K562 (cell line): Measurements from ENCODE around the gene NDUFS8. TPM values are rescaled to one million over a fixed set of nuclear protein-coding genes. Genes with fewer than 3 reads are reported as not detected.

Experiments used
- ARID1B ChIP-seq: fragments of 450-650 bp; IDR thresholded peaks from 2 replicates; pipeline ENCODE4 v1.6.1; 2016; ENCODE audit warnings: antibody characterized with exemption, mild to moderate bottlenecking, inconsistent platforms
- ARID2 ChIP-seq: fragments of 450-650 bp; IDR thresholded peaks from 2 replicates; pipeline ENCODE4 v1.6.1; 2017; ENCODE audit warnings: antibody characterized with exemption, mild to moderate bottlenecking
- ARNT ChIP-seq, 2 experiments: fragments of 450-650 bp; IDR thresholded peaks; 2 replicates each; pipeline ENCODE4 v1.6.1; 2016; ENCODE audit warnings: mild to moderate bottlenecking in 1 of 2
- EGR1 ChIP-seq: fragments of 450-650 bp; conservative IDR thresholded peaks from 2 replicates; pipeline ENCODE4 v1.6.1; 2017; ENCODE audit warnings: mild to moderate bottlenecking
- ELK1 ChIP-seq: sonication (generic); formaldehyde crosslinking; IDR thresholded peaks from 2 replicates; pipeline ENCODE4 v1.8.1; 2022; ENCODE audit warnings: missing genetic modification reagents
- ESRRA ChIP-seq: fragments of 450-650 bp; IDR thresholded peaks from 2 replicates; pipeline ENCODE4 v1.6.1; 2014; ENCODE audit warnings: low read depth, mild to moderate bottlenecking, moderate library complexity, borderline replicate concordance
- HDAC2 ChIP-seq: fragments of 450-650 bp; IDR thresholded peaks from 2 replicates; pipeline ENCODE4 v1.6.1; 2016; ENCODE audit warnings: mild to moderate bottlenecking
- HDAC3 ChIP-seq: fragments of 450-650 bp; IDR thresholded peaks from 2 replicates; pipeline ENCODE4 v1.6.1; 2018; ENCODE audit warnings: borderline replicate concordance, mild to moderate bottlenecking, moderate library complexity; ENCODE audit not compliant: partially characterized antibody
- HDAC8 ChIP-seq: fragments of 450-650 bp; IDR thresholded peaks from 2 replicates; pipeline ENCODE4 v1.6.1; 2016; ENCODE audit warnings: mild to moderate bottlenecking, missing genetic modification characterization, moderate library complexity, missing compliant biosample characterization
- HES1 ChIP-seq: fragments of 450-650 bp; IDR thresholded peaks from 2 replicates; pipeline ENCODE4 v1.6.1; 2016; ENCODE audit warnings: low read depth, mild to moderate bottlenecking, moderate library complexity
- HNRNPL ChIP-seq: fragments of 200-400 bp; formaldehyde crosslinking; IDR thresholded peaks from 2 replicates; pipeline ENCODE4 v1.6.1; 2017; ENCODE audit warnings: low read depth, mild to moderate bottlenecking, low read length
- IRF2 ChIP-seq: sonication (generic); formaldehyde crosslinking; IDR thresholded peaks from 2 replicates; pipeline ENCODE4 v1.8.1; 2022; ENCODE audit warnings: mild to moderate bottlenecking, missing genetic modification reagents
- KAT2B ChIP-seq: IDR thresholded peaks from one replicate; pipeline ENCODE4 v1.6.1; 2012; ENCODE audit warnings: low read depth, mild to moderate bottlenecking, control low read depth, inconsistent platforms, low read length, moderate library complexity
- MYBL2 ChIP-seq, 2 experiments: fragments of 450-650 bp in 1 of 2; sonication (generic) in 1 of 2; formaldehyde crosslinking in 1 of 2; IDR thresholded peaks; 2 replicates each; pipeline versions ENCODE4 v1.6.1 to v1.8.1; 2017 to 2022; ENCODE audit warnings: borderline replicate concordance in 1 of 2, inconsistent platforms in 1 of 2, low read depth in 1 of 2, mild to moderate bottlenecking in 1 of 2, missing genetic modification reagents in 1 of 2, moderate library complexity in 1 of 2
- NRF1 ChIP-seq, 2 experiments: fragments of 450-650 bp; IDR thresholded peaks in 1 of 2; conservative IDR thresholded peaks in 1 of 2; 2 replicates each; pipeline ENCODE4 v1.6.1; 2014; ENCODE audit warnings: mild to moderate bottlenecking in 2 of 2
- RAD21 ChIP-seq, 2 experiments: fragments of 250-450 bp in 1 of 2; fragments of 450-650 bp in 1 of 2; sonication (Bioruptor Pico) in 1 of 2; formaldehyde crosslinking in 1 of 2; IDR thresholded peaks in 1 of 2; conservative IDR thresholded peaks in 1 of 2; 2 replicates each; pipeline versions ENCODE4 v1.4.0 to v1.8.0; 2020 to 2022; ENCODE audit warnings: mild to moderate bottlenecking in 2 of 2, moderate library complexity in 1 of 2
- RBM17 ChIP-seq: fragments of 200-400 bp; formaldehyde crosslinking; IDR thresholded peaks from 2 replicates; pipeline ENCODE4 v1.6.1; 2017; ENCODE audit warnings: low read depth, mild to moderate bottlenecking, low read length, borderline replicate concordance
- SP1 ChIP-seq: sonication (generic); formaldehyde crosslinking; IDR thresholded peaks from 2 replicates; pipeline ENCODE4 v1.8.1; 2022; ENCODE audit warnings: mild to moderate bottlenecking, missing genetic modification reagents
- SP2 ChIP-seq: IDR thresholded peaks from 2 replicates; pipeline ENCODE4 v1.6.1; 2011; ENCODE audit warnings: mild to moderate bottlenecking, low read depth, low read length, moderate library complexity; ENCODE audit not compliant: poor library complexity, severe bottlenecking; ENCODE audit errors: extremely low read depth
- STAT5A ChIP-seq: IDR thresholded peaks from 2 replicates; pipeline ENCODE4 v1.6.1; 2012; ENCODE audit warnings: low read length, inconsistent platforms, borderline replicate concordance
- TGIF2 ChIP-seq: sonication (generic); formaldehyde crosslinking; IDR thresholded peaks from 2 replicates; pipeline ENCODE4 v1.8.1; 2022; ENCODE audit warnings: mild to moderate bottlenecking, missing genetic modification reagents, moderate library complexity
- ZEB2 ChIP-seq: fragments of 450-650 bp; IDR thresholded peaks from 2 replicates; pipeline ENCODE4 v1.6.1; 2016
- ZNF12 ChIP-seq: sonication (generic); formaldehyde crosslinking; IDR thresholded peaks from 2 replicates; pipeline ENCODE4 v1.4.0; 2020; ENCODE audit warnings: mild to moderate bottlenecking, missing genetic modification reagents
- ZNF24 ChIP-seq: fragments of 450-650 bp; IDR thresholded peaks from 2 replicates; pipeline ENCODE4 v1.6.1; 2016
- ZNF764 ChIP-seq: fragments of 250-450 bp; sonication (Bioruptor Pico); IDR thresholded peaks from 2 replicates; pipeline ENCODE4 v1.4.0; 2020; ENCODE audit warnings: low read depth, mild to moderate bottlenecking, moderate library complexity
- polyA plus RNA-seq, 8 experiments: library from polyadenylated mRNA; depleted of rRNA in 4 of 8; stranded (reverse) in 5 of 8; unstranded in 3 of 8; fragments of >200 nt; fragmentation: Nextera tagmentation in 2 of 8; fragmentation: Illumina TruSeq in 1 of 8; extraction: Ambion mirVana in 2 of 8; extraction: Trizol in 1 of 8; gene quantifications; 2 replicates each; pipeline versions ENCODE4 v1.2.1 to v1.2.3, GENCODE V29; 2011 to 2014; ENCODE audit warnings: inconsistent platforms in 1 of 8, missing spikeins in 1 of 8
- total RNA-seq, 7 experiments: library from RNA; depleted of rRNA in 6 of 7; stranded (reverse); fragments of >200 nt in 6 of 7; fragmentation: Illumina TruSeq in 2 of 7; extraction: Trizol in 2 of 7; gene quantifications; 2 replicates each; pipeline versions ENCODE4 v1.2.1 to v1.2.3, GENCODE V29; 2011 to 2021; ENCODE audit warnings: low replicate concordance in 1 of 7
- TF ChIP-seq, protein P1 (sequence below): fragments of 250-450 bp; sonication (Bioruptor Pico); IDR thresholded peaks from 2 replicates; pipeline ENCODE4 v1.8.0; 2021; ENCODE audit warnings: moderate library complexity, mild to moderate bottlenecking, inconsistent platforms

NDUFS8 gene
- total and polyA plus RNA-seq, 9 of the 15 experiments (the other 6 are each of a cell fraction or from before 2014, with no cell fraction given): 36.5 to 351 (median 101) TPM

DNA sequence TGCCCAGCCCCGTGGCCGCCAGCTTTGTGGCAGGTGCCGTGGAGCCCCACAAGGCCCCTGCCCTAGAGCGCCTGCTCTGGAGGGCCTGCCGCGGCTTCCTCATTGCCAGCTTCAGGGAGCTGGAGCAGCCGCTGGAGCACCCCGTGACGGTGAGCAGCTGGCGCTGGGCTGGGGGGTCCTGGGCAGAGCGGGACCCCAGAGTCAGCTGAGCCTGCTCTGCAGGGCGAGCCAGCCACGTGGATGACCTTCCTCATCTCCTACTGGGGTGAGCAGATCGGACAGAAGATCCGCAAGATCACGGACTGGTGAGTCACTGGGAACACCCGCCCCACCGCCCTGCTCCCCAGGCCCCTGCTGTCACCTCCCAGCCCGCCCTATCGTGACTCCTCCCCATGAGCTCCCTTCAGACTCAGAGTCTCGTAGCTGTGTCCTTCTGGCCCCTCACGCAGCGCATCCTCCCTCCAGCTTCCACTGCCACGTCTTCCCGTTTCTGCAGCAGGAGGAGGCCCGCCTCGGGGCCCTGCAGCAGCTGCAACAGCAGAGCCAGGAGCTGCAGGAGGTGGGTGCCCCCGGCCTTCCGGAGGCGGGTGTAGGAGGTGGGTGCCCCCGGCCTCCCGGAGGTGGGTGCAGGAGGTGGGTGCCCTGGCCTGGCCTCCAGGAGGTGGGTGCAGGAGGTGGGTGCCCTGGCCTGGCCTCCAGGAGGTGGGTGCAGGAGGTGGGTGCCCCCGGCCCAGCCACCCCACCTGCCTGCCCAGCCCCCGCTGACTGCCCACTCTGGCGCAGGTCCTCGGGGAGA lies 13.1 kb downstream of the NDUFS8 start (continued):
- TF ChIP-seq HDAC8 (tag) (no peak), HNRNPL (0 out of 2 replicates have a peak, but pooled peaks have one; percentile 88), ARID2 (no peak), ZNF12 (CRISPR knock-in tag) (no peak), EGR1 (peak; percentile 43; the same call in 1 of the 2 replicates), ZEB2 (no peak), ARNT (IDR thresholded peaks at IDR 0.05) (no peak), RBM17 (no peak), SP1 (peak; percentile 56; the same call in 1 of the 2 replicates), ESRRA (peak; percentile 63; the same call in 1 of the 2 replicates), SP2 (no peak), HDAC2 (peak; percentile 81; the same call in 1 of the 2 replicates), HDAC3 (no peak), STAT5A (peak; percentile 8; the same call in 1 of the 2 replicates), IRF2 (no peak), MYBL2 (IDR thresholded peaks at IDR 0.05; ENCODE audit: low read depth) (no peak), MYBL2 (CRISPR knock-in tag; IDR thresholded peaks at IDR 0.05; ENCODE audit: borderline replicate concordance) (no peak), HES1 (peak; percentile 70; the same call in 1 of the 2 replicates), TGIF2 (no peak), ZNF24 (no peak), KAT2B (no peak), ELK1 (no peak), ZNF764 (CRISPR knock-in tag) (no peak), RAD21 (CRISPR knock-in tag; conservative IDR thresholded peaks at IDR 0.05 in 1 of 2, IDR thresholded peaks at IDR 0.05 in 1 of 2) (0 out of 4 replicates have a peak, but pooled peaks of 1 of the 2 experiments have one; percentile 1), ARID1B (peak; percentile 78), NRF1 (conservative IDR thresholded peaks at IDR 0.05 in 1 of 2, IDR thresholded peaks at IDR 0.05 in 1 of 2) (peak; percentile 53 to 64)
- TF ChIP-seq, protein P1, sequence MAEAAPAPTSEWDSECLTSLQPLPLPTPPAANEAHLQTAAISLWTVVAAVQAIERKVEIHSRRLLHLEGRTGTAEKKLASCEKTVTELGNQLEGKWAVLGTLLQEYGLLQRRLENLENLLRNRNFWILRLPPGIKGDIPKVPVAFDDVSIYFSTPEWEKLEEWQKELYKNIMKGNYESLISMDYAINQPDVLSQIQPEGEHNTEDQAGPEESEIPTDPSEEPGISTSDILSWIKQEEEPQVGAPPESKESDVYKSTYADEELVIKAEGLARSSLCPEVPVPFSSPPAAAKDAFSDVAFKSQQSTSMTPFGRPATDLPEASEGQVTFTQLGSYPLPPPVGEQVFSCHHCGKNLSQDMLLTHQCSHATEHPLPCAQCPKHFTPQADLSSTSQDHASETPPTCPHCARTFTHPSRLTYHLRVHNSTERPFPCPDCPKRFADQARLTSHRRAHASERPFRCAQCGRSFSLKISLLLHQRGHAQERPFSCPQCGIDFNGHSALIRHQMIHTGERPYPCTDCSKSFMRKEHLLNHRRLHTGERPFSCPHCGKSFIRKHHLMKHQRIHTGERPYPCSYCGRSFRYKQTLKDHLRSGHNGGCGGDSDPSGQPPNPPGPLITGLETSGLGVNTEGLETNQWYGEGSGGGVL: no peak
